Sciatic nerve (tissue), 2 donors: Measurements from ENCODE around the gene MAGEA2B. TPM values are rescaled to one million over a fixed set of nuclear protein-coding genes. Genes with fewer than 3 reads are reported as not detected.
A peak's percentile ranks its signal among the peaks of the same experiment; 100 is the strongest.
"Not testable (repeated sequence)": the region's sequence is repeated elsewhere in the genome, so short reads cannot be mapped to it uniquely, and the experiment has no call there.

Experiments used
- ATAC-seq: fragments of 200-7000 bp; cut with Tn5 transposase; one replicate; pipeline ENCODE4 v1.9.1; 2020; ENCODE audit warnings: mild to moderate bottlenecking, moderate library complexity
- DNase-seq: peaks from one replicate; pipeline ENCODE4 v3.0.0-alpha.2; 2020; ENCODE audit warnings: low spot score
- intact Hi-C: fragments of 100-400 bp; cut with DNase I; formaldehyde crosslinking; loops from one replicate; pipeline ENCODE4 v1.14.2; 2022
- total RNA-seq: library from RNA; stranded (reverse); fragmentation: NEBNext Ultra II Directional; extraction: Animal tissue kit (Norgen Biotek cat#: 25700); gene quantifications from one replicate; pipeline ENCODE4 v1.2.1, GENCODE V29; 2021
- donor health status: DM: no; HTN: no; CAD: no.
- donor health status: DM: no; HTN: no; CAD: no.

The MAGEA2B gene
- not detected for total RNA-seq

- ATAC-seq, DNase-seq, intact Hi-C loops: not testable (repeated sequence)
These were observed at the start of gene MAGEA2B for GRCh38 chrX:152713815-152714787. MAGEA2B (plus strand) TSS chrX:152714628; CDS start chrX:152717107, 2,479 bp downstream.

- ATAC-seq (no peak), DNase-seq (no peak)
- intact Hi-C loops: no loop called here
These were observed 40.3 kb upstream of the MAGEA2B start for GRCh38 chrX:152674135-152674534.

- ATAC-seq, intact Hi-C loops, DNase-seq: not testable (repeated sequence)
These were observed 39.8 kb upstream of the MAGEA2B start for GRCh38 chrX:152674652-152675051.

- DNase-seq, intact Hi-C loops, ATAC-seq: not testable (repeated sequence)
These were observed 33.4 kb upstream of the MAGEA2B start for GRCh38 chrX:152681012-152681411.

- peak; percentile 13 for ATAC-seq
- DNase-seq, intact Hi-C loops: not testable (repeated sequence)
These were observed 16.2 kb upstream of the MAGEA2B start, which contains the start of gene MAGEA3 for GRCh38 chrX:152697952-152698931. MAGEA3 (plus strand) TSS chrX:152698794; CDS start chrX:152700833, 2,039 bp downstream.

GRCh38 chrX:152700390-152700789 lies 14.0 kb upstream of the MAGEA2B start:
- ATAC-seq, intact Hi-C loops, DNase-seq: not testable (repeated sequence)

- DNase-seq, ATAC-seq, intact Hi-C loops: not testable (repeated sequence)
These were observed 7.9 kb upstream of the MAGEA2B start for GRCh38 chrX:152706500-152706899.

- intact Hi-C loops, ATAC-seq, DNase-seq: not testable (repeated sequence)
These were observed 5.3 kb upstream of the MAGEA2B start, which contains the start of gene CSAG2 for GRCh38 chrX:152709173-152709572. CSAG2 (minus strand) TSS chrX:152709273; CDS start chrX:152709112, 161 bp downstream.

GRCh38 chrX:152713195-152713594 lies 1.2 kb upstream of the MAGEA2B start:
- ATAC-seq, intact Hi-C loops, DNase-seq: not testable (repeated sequence)

- DNase-seq: no peak
- intact Hi-C loops: no loop called here
- no peak for ATAC-seq
These were observed 11.0 kb downstream of the MAGEA2B start for GRCh38 chrX:152725409-152725808.

- DNase-seq (peak; percentile 45), ATAC-seq (no peak)
- intact Hi-C loops: no loop called here
These were observed 19.0 kb downstream of the MAGEA2B start, which contains the start of the genes CSAG1 and MAGEA12 for GRCh38 chrX:152733261-152733975. CSAG1 (minus strand) TSS chrX:152733721; CDS start chrX:152732460, 1,261 bp downstream. MAGEA12 (plus strand) TSS chrX:152733757; CDS start chrX:152736162, 2,405 bp downstream.

- ATAC-seq, intact Hi-C loops: not testable (repeated sequence)
- DNase-seq: peak; percentile 28
These were observed 19.9 kb downstream of the MAGEA2B start for GRCh38 chrX:152734143-152734858.

- ATAC-seq: no peak
- DNase-seq: peak; percentile 14
- intact Hi-C loops: no loop called here
These were observed 20.7 kb downstream of the MAGEA2B start for GRCh38 chrX:152735101-152735500.

GRCh38 chrX:152735860-152736511 lies 21.6 kb downstream of the MAGEA2B start:
- intact Hi-C loops: no loop called here
- DNase-seq: peak; percentile 28
- no peak for ATAC-seq

GRCh38 chrX:152736528-152736927 lies 22.1 kb downstream of the MAGEA2B start:
- intact Hi-C loops, ATAC-seq: not testable (repeated sequence)
- DNase-seq: peak; percentile 12

GRCh38 chrX:152738560-152738959 lies 24.1 kb downstream of the MAGEA2B start:
- no peak for DNase-seq
- intact Hi-C loops: no loop called here
- no peak for ATAC-seq
